Upper lobe of left lung (tissue), 4 donors: Measurements from ENCODE around the gene ELP5.

Experiments
- CTCF ChIP-seq, 6 experiments: fragments of 450-650 bp in 4 of 6; fragments of 200-600 bp in 2 of 6; sonication (generic) in 2 of 6; IDR thresholded peaks; one replicate each; pipeline ENCODE4 v1.5.1; 2016 to 2019; ENCODE audit warnings: antibody characterized with exemption in 6 of 6
- EP300 ChIP-seq, 4 donors: sonication (generic); formaldehyde crosslinking; IDR thresholded peaks; one replicate each; pipeline ENCODE4 v1.5.1; 2017; ENCODE audit warnings: antibody characterized with exemption in 4 of 4, control low read depth in 2 of 4
- POLR2A ChIP-seq, 4 donors: fragments of 450-650 bp; IDR thresholded peaks; one replicate each; pipeline ENCODE4 v1.5.1; 2016 to 2017; ENCODE audit warnings: antibody characterized with exemption in 4 of 4, mild to moderate bottlenecking in 2 of 4

- TF ChIP-seq POLR2A (IDR thresholded peaks at IDR 0.05) (no peak), CTCF (IDR thresholded peaks at IDR 0.05) (no peak), EP300 (IDR thresholded peaks at IDR 0.05) (no peak)
Observed at GRCh38 chr17:7289256-7290032, 37.4 kb downstream of the ELP5 start.
